ENCODE results near the gene COL4A3.

The COL4A3 gene

GRCh38 chr2:227292314-227292713 is 127.9 kb downstream of the COL4A3 start:
- TF ChIP-seq ZFX (IDR thresholded peaks at IDR 0.05): no peak
- TF ChIP-seq CTCF (conservative IDR thresholded peaks at IDR 0.05): no peak

GRCh38 chr2:227293531-227293930 is 129.1 kb downstream of the COL4A3 start:
- no peak overlapping the region for H3K27ac ChIP-seq
- no peak for TF ChIP-seq ZFX (IDR thresholded peaks at IDR 0.05)
- TF ChIP-seq CTCF (conservative IDR thresholded peaks at IDR 0.05): no peak

More at GRCh38 chr2:227292314-227292713, 127.9 kb downstream of the COL4A3 start:
- no peak overlapping the region for H3K27ac ChIP-seq

DNA sequence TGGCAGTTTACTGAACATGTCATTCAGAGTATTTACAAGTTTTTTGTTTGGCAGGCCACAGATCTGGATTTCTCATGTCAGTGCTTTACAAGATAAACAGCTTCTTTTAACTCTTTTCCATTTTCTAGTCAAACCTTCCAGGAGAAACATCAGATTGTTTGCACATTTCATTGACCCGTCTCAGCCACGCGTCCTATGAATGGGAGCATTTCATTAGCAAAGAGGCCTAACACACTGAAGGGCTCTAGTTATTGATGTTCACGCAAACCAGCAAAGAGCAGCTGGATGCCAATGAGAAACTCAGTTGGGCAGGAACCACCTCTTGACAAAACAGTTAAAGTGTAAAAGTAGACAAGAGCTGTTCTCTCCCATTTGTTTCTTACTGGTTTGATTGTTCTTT is 131.4 kb downstream of the COL4A3 start:
- no peak overlapping the region for H3K27ac ChIP-seq
- no peak for TF ChIP-seq CTCF (conservative IDR thresholded peaks at IDR 0.05)
- TF ChIP-seq ZFX (IDR thresholded peaks at IDR 0.05): no peak

DNA sequence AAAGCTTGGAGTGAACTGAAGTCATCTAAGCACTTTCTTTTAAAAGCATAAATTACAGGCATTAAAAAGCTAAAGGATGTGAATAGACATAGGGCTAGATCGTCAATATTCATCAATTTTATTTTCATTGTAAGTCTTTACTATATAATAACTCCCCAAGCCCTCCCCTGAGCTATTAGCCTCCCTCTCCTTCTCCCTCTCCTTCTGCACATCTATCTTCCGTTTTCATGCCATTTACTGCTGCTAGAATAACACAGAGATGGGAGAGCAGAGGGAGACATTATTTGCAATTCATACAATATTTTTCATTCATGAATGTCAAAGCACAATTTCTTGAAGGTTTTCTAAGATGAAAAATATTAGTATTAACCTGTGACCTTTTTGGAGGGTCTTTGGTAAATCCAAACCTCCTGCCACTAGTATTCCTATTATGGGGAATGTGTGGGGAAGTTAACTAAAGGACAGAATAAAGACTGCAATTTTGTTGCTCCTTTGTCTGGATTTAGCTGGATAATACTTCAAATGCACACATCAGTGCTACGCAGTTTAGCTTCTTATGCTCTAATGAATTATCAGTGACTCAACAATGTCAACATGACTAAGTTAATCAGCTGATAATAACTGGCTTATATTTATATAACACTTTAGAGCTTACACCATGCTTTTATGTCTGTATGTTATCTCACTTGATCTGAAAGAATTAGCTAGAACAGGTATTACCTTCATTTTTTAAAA is 132.4 kb downstream of the COL4A3 start:
- no peak overlapping the region for H3K27ac ChIP-seq
- TF ChIP-seq CTCF (conservative IDR thresholded peaks at IDR 0.05) (no peak), ZFX (IDR thresholded peaks at IDR 0.05) (no peak)

- TF ChIP-seq CTCF (conservative IDR thresholded peaks at IDR 0.05) (no peak), ZFX (IDR thresholded peaks at IDR 0.05) (no peak)
- no peak overlapping the region for H3K27ac ChIP-seq
Observed at GRCh38 chr2:227301523-227301922, 137.1 kb downstream of the COL4A3 start.

GRCh38 chr2:227308784-227309183 is 144.4 kb downstream of the COL4A3 start:
- TF ChIP-seq ZFX (IDR thresholded peaks at IDR 0.05) (no peak), CTCF (conservative IDR thresholded peaks at IDR 0.05) (no peak)
- no peak overlapping the region for H3K27ac ChIP-seq

- H3K27ac ChIP-seq: no peak overlapping the region
- TF ChIP-seq ZFX (IDR thresholded peaks at IDR 0.05) (no peak), CTCF (conservative IDR thresholded peaks at IDR 0.05) (no peak)
Observed at GRCh38 chr2:227310756-227311110, 146.3 kb downstream of the COL4A3 start.

Measured in C4-2B (cell line).